Ishikawa (cell line): ENCODE data around the gene PLCB4.

Experiments
- EP300 ChIP-seq: IDR thresholded peaks from 2 replicates; pipeline ENCODE4 v1.6.1; 2012; ENCODE audit warnings: borderline replicate concordance
- RAD21 ChIP-seq: IDR thresholded peaks from 2 replicates; pipeline ENCODE4 v1.6.1; 2012; ENCODE audit warnings: low read depth
- TAF1 ChIP-seq: IDR thresholded peaks from 2 replicates; pipeline ENCODE4 v1.6.1; 2012; ENCODE audit warnings: low read depth, mild to moderate bottlenecking
- TCF12 ChIP-seq: IDR thresholded peaks from 2 replicates; pipeline ENCODE4 v1.6.1; 2012; ENCODE audit warnings: low read depth
- TF ChIP-seq, protein P1 (sequence below): IDR thresholded peaks from 2 replicates; pipeline ENCODE4 v1.6.1; 2012

DNA sequence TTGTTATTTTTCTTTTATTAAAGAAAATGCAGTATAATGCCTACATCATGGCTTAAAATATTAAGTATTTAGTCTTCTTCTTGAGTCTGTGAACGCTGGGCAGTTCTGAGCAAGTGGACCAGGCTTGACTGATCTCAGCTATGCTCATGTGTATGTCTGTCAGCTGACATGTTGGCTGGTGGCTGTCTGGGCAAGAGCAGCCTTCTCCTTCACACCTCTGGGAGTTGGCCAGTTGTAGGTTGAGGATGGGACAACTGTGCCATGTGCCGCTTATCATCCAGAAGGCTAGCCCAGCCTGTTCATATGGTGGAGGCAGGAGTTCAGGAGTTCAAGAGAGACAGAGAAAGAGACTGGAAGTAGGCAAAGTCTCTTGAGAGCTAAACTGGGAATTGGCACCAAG, 175.9 kb downstream of the PLCB4 start:
- no peak for TF ChIP-seq RAD21
- TF ChIP-seq TAF1, result no peak
- TF ChIP-seq, protein P1, sequence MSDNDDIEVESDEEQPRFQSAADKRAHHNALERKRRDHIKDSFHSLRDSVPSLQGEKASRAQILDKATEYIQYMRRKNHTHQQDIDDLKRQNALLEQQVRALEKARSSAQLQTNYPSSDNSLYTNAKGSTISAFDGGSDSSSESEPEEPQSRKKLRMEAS, result no peak
- no peak for TF ChIP-seq EP300
- TF ChIP-seq TCF12, result no peak
